ENCODE measurements around the gene DDX39A.
"Not testable (repeated sequence)": the region's sequence is repeated elsewhere in the genome, so short reads cannot be mapped to it uniquely, and the experiment has no call there.

Gene DDX39A

DNA sequence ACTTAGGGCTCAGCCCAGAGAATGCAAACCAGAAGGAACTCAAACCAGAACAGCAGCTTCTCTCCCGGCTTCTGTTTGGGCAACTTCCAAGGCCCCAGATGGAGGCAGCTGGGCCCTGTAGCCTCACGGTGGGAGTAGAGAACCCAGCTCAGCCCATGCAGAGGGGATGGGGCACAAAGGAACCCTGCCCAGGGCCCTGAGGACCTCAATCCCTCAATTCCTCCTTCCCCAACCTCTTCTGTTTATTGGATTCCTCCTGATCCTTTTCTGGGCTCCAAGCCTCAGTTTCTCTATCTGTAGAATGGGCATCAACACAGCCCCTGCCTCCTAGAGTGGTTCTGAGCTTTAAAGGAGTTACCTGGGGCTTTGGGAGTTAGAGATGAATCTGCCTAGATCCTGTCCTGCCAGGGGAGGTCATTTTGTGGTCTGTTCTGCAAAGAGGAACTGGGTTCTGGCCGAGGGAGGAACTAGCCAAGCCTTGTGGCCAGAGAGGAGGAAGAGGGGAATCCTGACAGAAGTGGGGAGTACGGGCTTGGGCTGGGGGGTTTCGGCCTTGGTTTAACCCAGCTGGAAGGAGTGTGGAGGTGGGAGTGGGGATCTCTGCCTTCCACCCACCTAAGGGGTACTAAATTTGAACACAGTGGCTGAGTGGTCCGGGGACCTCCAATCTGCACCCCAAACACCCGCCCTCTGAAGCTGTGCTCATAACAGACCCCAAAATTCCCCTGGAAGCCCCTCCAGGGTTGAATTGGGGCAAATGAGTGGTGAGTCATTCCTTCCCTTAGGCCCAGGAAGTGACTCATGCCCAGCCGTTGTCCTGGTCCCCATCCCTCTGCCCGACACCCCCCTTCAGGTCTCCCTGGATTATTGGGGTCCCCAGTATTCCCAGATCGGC lies 35.2 kb downstream of the DDX39A start:
- no peak for DNase-seq

DNA sequence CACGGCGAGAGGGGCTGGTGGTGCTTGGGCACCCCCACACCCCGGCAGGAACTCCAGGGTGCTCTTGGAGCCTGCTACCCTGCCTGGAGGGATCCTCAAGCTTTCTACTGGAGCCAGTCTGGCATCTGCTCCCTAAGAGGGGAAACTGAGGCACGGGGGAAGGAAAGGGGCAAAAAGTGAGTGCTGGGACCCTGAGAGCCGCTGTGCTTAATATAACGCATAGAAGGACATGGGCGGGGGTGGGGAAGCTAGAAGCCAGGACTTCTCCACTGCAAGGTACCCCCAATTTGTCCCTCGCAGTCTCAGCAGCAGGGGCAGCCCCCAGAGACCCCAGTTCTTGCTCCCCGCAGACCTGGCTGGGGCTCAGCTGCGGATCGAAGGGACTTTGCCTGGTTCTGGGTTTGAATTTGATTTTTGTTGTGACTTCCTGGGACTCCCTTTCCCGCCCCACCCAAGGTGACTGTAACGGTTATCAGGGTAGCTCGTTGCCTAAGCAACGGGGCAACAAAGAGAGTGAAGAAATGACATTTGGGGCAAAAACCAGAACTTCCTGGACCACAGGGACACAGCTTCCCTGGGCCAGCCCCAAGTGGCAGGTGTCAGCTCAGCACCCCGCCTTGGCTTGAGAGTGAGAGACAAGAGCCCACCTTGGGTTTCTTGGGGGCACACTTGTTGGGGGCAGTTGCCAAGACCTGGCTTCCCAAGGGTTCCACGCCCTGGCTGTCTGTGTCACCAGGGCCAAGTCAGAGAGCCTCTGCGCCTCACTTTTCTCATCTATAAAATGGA lies 37.3 kb downstream of the DDX39A start:
- DNase-seq: peak in 1 of 2 experiments; percentile 47

DNA sequence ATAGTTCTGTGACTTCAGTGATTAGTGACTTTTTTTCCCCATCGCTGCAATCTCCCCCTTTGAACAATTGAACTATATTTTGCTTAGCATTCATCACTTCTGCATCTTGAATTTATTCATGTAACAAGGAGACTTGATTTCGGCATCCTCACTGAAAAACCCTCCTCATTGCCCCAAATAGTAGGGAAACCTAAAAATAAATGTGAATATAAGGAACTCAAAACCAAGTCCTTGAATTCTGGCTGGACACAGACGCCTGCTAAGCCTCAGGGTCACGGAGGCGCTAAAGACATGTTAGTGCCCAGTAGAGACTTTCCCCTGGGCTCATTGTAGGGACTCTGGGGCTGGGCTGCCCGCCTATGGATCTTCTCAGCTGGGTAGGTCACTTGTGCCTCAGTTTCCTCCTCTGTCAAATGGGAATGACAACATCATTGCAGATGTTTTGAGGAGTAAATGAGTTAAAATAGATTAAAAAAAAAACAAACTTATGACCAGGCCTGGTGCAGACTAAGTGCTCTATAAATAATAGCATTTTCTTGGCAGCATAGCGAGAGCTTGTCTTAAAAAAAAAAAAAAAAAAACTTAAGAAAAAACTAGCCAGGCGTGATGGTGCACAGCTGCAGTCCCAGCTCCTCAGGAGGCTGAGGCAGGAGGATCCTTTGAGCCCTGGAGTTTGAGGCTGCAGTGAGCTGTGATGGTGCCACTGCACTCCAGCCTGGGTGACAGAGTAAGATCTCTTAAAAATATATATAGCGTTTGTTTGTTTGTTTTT lies 39.7 kb downstream of the DDX39A start:
- DNase-seq: no peak

DNA sequence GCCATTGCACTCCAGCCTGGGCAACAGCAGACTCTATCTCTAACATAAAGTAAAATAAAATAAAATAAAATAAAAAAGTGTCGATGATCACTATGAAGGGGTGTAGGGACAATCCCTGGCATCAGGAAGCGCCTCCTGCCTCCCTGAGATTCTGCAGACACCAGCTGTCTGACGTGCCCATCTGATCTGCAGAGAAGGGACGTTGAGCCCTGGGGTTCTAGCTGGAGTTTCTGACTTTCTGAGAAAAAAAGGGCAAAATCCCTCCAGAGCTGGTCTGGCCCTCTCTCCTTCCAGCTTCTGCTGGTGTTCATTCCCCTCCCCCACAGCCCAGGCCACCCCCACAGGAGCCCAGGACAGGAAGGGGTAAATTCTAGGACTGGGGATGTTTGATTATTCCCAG lies 40.3 kb downstream of the DDX39A start:
- DNase-seq: no peak

DNA sequence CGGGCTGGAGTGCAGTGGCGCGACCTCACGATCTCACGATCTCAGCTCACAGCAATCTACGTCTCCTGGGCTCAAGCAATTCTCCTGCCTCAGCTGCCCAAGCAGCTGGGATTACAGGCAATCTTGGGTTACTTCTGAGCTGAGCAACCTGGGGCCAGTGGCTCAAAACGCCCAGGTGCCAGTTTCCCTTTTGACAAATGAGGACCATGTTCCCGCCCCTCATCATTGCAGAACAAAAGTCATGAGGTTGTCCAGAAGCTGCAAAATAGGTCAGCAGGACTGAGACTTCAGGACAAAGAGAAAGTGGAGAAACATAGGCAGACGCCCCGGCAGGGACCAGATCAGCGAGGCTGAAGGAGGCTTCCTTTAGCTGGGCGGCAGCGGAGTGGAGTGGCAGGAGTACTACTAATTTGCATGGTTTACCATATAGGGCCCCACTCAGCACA lies 41.2 kb downstream of the DDX39A start:
- DNase-seq: no peak

DNA sequence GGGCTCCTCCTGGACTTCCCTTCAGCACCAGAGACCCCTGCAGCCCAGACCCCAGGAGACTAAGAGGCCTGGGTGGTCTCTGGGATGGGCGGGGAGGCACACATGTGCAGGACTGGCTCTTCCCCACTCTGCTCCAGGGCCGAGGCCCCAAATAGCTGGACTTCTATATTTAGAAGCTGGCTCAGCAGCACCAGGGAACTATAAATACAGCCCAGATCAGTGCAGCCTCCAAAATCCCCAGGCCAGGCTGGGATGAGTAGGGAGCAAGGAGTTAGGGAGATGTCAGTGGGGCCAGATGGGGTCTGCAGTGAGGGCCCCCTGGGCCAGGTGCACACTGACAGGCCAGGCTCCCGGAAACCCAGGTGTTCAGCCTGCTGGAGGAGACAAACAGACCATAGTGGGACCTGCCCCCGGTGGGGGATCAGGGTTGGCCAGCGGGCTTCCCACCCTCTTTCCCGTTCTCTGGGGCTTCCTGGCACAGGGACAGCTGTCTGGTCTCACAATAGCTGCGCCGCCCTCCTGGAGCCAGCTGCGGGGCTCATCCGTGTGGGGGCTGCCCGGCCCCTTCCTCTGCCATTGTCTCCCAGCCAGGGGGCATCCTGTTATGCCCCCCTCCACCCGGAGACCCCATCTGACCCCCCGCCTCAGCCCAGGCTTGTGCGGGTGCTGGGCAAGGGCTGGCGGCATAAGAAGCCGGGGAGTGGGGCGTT lies 43.4 kb downstream of the DDX39A start:
- DNase-seq: no peak

DNA sequence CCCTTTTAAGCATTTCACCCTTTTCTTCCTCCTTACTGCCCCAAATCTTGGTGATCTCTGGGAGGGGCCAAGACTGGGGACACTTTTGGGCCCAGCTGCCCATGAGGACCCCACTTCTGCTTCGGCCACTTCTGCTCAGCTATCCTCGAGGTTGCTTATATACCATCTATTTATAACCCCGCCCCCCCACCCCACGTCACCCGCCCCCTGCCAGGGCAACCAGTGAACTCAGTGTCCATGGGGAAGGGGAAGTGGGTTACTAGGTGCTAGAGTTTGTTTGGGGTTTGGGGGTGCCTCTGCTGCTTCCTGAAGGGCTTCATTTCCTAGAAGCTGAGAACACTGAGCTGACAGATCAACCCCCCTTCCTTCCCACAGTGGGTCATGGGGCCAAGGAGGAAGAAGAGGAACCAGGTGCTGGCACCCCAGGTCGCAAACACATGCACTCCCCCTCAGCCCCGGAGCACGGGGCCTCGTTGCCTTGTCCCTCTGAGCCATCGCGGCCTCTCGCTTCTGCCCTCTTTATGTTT lies 44.0 kb downstream of the DDX39A start:
- no peak for DNase-seq

DNA sequence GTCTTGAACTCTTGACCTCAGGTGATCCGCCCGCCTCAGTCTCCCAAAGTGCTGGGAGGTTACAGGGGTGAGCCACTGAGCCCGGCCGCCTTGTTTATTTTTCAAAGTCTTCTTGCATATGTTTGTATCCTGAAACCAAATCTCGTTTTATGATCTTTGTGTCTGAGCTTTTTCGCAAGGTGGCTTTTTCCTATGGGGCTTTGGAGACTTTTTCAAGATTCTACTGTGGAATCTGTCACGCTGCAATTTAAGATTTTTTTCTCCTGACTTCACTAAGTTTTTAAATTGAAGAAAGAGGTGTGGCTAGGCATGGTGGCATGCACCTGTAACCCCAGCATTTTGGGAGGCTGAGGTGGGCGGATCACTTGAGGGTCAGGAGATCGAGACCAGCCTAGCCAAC lies 44.8 kb downstream of the DDX39A start:
- DNase-seq: not testable (repeated sequence)

DNA sequence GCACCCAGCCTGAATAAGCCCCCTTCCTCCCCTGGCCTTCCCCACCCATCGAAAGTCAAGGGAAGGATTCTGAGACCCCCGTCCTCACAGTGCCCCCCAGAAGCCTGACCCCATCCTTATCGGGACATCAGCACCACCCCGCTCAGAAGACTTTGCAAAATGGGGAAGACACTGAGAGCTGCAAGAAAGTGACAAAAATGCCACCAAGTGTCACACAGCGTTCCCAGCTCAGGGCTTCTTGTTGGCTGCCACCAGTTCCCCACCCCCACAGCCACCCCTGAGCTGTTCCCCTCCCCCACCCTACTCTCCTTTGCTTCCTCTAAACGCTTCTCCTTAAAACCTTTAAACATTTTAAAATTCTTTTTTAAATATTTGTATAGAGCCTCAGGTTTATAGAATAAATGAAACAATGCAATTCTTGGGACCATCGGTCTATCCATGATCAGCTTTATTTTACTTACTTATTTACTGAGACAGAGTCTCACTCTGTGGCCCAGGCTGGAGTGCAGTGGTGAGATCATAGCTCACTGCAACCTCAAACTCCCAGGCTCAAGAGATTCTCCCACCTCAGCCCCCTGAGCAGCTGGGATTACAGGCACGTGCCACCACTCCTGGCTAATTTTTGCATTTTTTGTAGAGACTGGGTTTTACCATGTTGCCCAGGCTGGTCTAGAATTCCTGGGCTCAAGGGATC lies 46.6 kb downstream of the DDX39A start:
- not testable (repeated sequence) for DNase-seq

DNA sequence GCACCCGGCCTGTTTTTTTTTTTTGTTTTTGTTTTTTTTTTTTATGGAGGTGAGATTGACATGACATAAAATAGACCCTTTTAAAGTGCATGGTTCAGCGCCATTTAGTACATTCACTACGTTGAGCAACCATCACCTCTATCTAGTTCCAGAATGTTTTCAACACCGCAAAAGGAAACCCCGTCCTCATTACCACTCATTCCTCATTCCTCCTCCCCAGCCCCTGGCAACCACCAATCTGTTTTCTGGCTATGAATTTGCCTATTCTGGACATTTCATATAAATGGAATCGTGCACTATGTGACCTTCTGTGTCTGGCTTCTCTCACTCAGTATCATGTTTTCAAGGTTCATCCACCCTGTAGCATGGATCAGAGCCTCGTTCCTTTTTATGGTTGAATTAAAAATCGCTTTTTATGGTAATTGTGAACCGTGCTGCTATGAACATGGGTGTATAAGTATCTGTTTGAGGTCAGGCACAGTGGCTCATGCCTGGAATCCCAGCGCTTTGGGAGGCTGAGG lies 47.8 kb downstream of the DDX39A start:
- DNase-seq: no peak

DNA sequence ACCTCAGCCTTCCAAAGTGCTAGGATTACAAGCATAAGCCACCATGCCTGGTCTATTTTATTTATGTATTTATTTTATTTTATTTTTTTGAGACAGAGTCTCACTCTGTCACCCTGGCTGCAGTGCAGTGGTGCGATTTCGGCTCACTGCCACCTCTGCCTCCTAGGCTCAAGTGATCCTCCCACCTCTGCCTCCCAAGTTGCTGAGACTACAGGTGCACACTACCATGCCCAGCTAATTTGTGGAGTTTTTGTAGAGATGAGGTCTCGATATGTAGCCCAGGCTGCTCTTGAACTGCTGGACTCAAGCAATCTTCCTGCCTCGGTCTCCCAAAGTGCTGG lies 48.2 kb downstream of the DDX39A start:
- no peak for DNase-seq

DNA sequence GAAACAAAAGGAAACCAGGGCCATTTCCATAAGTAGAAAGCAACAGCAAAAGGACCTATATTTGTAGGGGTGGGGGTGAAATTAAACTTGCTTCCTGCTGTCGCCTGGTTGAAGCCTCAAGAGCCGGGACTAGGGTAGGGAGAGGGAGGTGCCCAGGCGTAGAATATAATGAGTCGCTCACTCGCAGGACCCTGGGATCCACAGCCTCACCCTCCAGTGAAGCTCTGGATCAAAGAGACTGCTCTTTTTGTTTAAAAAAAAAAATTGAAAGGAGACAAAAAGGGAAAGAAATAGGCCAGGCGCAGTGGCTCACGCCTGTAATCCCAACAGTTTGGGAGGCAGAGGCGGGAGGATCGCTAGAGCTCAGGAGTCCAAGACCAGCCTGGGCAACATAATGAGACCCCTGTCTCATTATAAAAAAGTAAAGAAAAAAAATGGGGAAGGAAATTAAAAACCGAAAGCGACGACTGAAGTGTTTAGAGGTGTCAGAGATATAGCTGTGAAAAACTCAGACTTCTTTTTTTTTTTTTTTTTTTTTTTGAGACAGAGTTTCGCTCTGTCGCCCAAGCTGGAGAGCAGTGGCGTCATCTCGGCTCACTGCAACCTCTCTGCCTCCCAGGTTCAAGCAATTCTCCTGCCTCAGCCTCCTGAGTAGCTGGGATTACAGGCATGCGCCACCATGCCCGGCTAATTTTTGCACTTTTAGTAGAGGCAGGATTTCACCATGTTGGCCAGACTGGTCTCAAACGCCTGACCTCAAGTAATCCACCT lies 48.8 kb downstream of the DDX39A start:
- DNase-seq: no peak

DNA sequence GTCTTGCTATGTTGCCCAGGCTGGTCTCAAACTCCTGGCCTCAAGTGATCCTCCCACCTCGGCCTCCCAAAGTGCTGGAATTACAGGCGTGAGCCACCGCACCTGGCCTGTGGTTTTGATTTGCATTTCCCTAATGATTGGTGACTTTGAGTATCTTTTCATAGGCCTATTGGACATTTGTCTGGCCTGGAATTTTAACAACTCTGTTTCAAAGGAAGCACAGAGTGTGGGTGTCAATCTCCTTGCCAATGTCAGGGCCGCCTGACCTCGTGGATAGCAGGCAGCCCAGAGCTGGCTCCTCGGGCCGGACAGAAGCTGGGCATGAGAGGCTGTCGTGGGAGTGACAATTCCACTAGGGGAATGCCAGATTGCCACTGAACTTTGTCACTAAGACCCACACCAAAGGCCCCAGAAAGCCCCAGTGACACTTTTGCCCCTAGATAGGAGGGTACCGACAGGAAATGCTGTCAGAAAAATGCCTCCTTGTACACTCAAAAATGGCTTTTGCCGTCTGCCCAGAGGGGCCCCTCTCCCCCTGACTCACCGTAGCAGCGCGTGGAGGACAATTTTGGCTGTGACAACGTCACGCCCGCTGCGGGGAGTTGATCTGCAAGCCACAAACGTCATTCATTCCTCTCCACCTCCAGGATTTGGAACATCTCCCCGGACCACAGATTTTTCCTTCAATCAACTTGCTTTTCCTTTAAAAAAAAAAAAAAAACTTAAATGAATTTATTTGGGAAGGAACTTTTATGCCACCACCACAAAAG lies 49.6 kb downstream of the DDX39A start:
- DNase-seq: no peak

DNA sequence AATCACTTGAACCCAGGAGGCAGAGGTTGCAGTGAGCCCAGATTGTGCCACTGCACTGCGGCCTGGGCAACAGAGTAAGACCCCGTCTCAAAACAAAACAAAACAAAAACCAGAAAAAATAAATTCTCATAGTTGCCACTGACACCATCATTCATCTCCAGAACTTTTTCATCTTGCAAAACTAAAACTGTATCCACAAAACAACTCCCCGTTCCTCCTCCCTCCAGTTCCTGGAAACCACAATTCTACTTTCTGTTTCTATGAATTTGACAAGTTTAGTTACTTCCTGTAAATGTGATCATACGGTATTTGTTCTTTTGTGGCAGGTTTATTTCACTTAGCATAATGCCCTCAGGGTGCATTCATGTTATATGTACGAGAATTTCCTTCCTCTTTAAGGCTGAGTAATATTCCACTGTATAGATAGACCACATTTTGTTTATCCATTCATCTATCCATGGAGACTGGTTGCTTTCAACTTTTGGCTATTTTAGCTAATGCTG lies 51.1 kb downstream of the DDX39A start:
- no peak for DNase-seq

DNA sequence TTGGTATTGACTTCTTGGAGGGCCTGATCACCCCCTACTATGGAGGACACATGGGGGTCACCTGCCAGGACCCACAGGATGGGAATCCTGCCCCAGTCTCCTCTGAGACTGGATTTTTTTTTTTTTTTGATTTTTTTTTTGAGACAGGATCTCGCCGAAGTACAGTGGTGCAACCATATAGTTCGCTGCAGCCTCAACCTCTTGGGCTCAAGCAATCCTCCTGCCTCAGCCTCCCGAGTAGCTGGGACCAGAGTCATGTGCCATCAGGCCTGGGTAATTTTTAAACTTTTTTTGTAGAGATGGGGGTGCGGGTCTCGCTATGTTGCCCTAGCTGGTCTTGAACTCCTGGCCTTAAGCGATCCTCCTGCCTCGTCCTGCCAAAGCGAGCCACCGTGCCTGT lies 52.1 kb downstream of the DDX39A start:
- no peak for DNase-seq

DNA sequence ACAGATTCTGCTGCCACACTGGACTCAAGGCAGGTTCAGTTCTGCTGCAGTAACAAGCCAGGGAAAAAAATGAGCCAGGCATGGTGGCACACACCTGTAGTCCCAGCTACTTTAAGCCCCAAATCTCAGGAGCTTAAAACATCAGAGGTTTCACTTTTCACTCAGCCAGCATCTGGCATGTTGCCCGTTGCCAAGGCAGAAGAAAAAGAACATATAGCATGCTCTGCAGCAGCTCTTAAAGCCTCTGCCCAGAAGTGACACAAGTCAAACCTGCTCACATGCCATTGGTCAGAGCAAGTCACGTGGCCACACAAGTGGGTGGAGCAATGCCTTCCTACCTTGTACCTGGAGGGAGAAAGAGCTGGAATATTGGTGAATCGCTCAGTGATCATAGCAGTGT lies 52.6 kb downstream of the DDX39A start:
- DNase-seq: peak in 1 of 2 experiments; percentile 40

DNA sequence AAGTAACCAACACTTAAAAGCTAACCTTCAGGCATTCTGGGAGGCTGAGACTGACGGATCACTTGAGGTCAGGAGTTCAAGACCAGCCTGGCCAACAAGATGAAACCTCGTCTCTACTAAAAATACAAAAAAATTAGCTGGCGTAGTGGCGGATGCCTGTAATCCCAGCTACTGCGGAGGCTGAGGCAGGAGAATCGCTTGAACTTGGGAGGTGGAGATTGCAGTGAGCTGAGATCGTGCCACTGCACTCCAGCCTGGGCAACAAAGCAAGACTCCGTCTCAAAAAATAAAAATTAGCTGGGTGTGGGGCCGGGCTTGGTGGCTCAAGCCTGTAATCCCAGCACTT lies 55.1 kb downstream of the DDX39A start:
- not testable (repeated sequence) for DNase-seq

DNA sequence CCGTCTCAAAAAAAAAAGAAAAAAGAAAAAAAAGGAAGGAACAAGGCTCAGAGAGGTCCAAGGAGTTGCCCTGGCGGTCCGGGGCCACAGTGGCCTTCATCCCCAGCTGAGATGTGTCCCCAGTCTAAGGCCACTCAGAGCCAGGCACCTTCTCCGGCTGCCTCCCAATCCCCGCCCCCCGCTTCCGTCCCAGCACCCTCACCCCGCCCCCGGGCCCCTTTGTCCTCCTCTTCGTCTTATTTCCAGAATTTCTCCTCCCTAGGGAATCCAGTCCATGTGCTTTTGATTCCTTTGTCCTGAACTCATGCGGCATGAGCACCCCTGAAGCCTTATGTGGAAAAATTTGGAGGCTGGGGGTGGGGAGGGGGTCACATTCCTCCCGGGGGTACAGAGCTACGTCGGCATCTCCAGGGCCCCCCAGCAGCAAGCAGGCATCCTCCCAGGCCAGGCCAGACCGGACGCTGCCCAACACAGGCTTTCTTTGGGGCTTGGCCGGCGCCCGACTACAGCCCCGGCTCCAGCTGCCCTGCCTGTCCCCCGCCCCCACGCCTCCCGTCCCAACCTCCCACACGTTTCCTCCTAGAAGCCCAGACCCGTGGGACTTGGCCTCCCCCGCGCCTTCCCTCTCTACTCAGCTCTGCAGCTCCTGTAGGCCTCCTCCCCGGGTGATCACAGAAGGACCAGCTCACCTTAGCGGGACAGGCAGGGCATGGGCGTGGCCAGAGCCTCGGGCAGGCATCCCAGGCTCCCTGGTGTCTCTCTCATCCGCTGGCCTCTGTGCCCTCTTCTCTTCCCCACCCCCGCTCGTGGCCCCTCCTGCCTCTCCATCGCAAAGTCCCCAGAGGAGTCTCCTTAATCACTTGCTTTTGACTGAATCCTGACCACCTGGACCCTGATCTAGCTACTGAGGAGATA lies 55.7 kb downstream of the DDX39A start:
- DNase-seq: peak in 1 of 2 experiments; percentile 19

DNA sequence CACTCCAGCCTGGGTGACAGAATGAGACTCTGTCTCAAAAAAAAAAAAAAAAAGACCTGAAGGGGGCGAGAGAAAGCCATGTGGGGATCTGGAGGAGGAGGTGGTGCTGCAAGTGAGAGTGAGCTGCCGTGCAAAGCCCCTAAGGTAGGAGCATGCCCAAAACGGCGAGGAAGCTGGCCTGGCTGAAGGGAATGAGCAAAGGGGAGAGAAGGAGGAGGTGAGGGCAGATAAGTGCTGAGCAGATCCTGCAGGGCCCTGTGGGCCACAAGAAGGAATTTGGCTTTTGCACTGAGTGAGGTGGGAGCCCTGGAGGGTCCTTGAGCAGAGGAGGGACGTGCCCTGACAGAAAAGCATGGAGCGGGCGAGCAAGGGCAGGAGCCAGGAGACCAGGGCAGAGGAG lies 57.3 kb downstream of the DDX39A start:
- no peak for DNase-seq

Data from SW 1271 (cell line).